ENCODE measurements around the gene LEF1.
"Not testable (repeated sequence)": the region's sequence is repeated elsewhere in the genome, so short reads cannot be mapped to it uniquely, and the experiment has no call there.

The LEF1 gene

DNA sequence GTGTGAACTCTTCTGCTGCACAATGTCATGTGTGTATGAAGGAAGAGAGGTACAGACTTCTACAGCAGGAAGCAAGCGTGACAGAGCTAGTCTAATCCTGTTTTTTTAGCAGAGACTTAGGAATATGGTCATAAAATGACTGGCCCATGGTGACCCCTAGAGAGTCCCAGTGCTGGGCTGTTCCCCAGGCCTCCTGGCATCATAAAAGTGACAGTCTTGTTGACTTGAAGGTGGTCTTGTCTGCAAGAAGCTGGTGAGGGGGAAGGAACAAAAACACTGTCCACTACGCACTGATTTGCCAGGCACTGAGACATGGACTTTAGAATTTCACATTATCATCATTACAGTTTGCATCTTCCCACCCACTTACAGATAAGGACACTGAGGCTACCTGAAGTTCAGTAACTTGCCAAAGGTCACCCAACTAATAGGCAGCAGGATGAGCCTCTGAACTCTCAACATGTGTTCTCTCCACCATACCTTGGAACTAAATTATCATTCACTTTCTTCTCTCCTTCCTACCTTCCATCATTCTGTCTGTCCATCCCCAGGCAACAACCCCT lies 116.1 kb downstream of the LEF1 start:
- in situ Hi-C loops (cut with MboI; ENCODE audit: low sequenced_read_pairs, unreplicated experiment), result no loop called here
- no peak for TF ChIP-seq CTCF (IDR thresholded peaks at IDR 0.05; ENCODE audit: borderline replicate concordance, control extremely low read depth, extremely low read depth, insufficient read depth, missing control alignments)
- DNase-seq (ENCODE audit: low spot score), result no peak

DNA sequence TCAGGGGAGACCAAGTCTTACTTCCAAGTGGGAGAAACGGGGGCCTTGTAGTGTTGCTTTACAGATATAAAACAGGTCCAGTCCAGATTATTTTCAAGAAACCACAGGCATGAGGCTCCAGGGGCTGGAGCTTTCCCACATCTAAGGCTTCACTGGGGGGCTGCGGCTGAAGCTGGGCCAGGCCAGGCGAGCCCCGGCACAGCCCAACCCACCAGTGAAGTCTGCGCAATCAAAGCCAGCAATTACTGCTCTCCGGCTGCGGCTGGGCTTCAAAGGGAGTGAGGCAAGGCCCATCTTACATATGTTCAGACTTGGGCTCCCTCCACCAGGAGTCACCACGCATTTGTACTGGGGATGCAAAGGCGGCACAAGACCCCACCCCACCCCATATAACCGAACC lies 117.4 kb downstream of the LEF1 start:
- no peak for TF ChIP-seq CTCF (IDR thresholded peaks at IDR 0.05; ENCODE audit: borderline replicate concordance, control extremely low read depth, extremely low read depth, insufficient read depth, missing control alignments)
- in situ Hi-C loops (cut with MboI; ENCODE audit: low sequenced_read_pairs, unreplicated experiment), result no loop called here
- DNase-seq (ENCODE audit: low spot score), result no peak

DNA sequence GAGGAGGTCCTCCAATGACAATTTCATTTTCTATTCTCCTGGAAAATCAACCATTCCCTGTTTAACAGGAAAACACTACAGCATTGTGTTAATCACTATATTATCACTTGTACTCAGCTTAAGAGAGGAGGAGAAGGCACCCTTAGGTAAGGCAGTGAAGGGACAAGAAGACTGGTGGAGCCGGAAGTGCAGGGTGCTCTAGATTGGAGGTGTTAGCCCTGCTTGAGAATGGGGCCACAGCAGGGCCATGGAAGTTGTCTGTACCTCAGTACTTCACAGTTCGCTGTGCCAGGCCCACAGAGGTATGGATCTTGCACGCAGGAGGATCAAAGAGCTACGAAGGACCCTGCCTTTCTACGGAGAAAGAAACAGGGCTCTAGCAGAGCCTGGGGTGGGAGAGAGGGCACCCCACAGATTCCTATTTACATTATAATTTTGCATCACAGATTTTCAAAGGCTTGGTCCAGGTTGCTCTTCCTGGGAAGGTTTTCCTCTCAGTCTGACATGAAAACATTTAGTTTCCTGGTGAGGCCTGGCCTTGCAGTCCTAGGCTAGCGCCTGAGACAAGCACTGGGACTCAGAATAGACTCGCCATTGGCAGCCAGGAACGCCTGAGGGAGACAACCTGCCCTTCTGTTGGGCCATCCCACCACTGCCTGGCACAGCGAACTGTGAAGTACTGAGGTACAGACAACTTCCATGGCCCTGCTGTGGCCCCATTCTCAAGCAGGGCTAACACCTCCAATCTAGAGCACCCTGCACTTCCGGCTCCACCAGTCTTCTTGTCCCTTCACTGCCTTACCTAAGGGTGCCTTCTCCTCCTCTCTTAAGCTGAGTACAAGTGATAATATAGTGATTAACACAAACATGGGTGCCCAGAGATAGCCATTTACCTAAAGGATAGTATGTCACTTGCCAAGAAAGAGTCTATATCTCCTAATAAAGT lies 118.3 kb downstream of the LEF1 start:
- DNase-seq (ENCODE audit: low spot score); in situ Hi-C loops (cut with MboI; ENCODE audit: low sequenced_read_pairs, unreplicated experiment): not testable (repeated sequence)

DNA sequence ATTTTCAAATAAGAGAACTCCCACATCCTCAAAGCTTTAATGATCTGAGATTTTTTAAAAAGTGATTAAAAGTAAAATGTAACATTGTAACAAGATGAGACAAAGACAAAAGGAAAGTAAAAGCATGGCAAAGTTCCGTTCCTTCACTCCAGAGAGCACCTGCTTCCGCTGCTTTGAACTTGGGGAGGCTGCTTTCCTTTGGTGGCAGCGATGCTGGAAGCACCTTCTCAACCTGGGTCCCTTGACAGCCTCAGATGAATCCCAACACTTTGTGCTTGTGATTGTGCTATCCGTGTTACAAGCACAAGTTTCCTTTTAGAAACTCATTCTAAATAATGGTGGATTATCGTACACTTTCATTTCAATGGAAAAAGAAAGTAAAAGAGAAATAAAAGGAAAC lies 119.3 kb downstream of the LEF1 start:
- in situ Hi-C loops (cut with MboI; ENCODE audit: low sequenced_read_pairs, unreplicated experiment), result no loop called here
- no peak for DNase-seq (ENCODE audit: low spot score)
- TF ChIP-seq CTCF (IDR thresholded peaks at IDR 0.05; ENCODE audit: borderline replicate concordance, control extremely low read depth, extremely low read depth, insufficient read depth, missing control alignments), result no peak

DNA sequence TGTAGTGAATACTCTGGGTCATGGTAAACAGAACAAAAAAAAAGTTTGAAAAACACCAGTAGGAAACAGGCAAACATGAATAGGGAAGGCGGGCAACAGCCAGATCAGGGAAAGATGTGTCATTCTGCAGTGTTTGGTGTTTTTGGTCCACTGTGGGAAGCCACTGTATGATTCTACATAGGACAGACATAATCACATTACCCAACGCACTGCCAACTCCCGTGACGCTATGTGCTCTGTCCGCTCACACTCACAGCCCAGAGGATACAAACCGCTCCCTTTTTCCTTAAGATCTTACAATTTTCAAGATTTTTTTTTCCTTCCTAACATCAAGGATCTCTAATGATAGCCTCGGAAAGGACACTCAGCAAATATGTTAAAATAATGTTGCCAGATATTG lies 119.7 kb downstream of the LEF1 start:
- in situ Hi-C loops (cut with MboI; ENCODE audit: low sequenced_read_pairs, unreplicated experiment), result no loop called here
- no peak for DNase-seq (ENCODE audit: low spot score)
- TF ChIP-seq CTCF (IDR thresholded peaks at IDR 0.05; ENCODE audit: borderline replicate concordance, control extremely low read depth, extremely low read depth, insufficient read depth, missing control alignments), result no peak

- no peak for TF ChIP-seq CTCF (IDR thresholded peaks at IDR 0.05; ENCODE audit: borderline replicate concordance, control extremely low read depth, extremely low read depth, insufficient read depth, missing control alignments)
- DNase-seq (ENCODE audit: low spot score), result no peak
- in situ Hi-C loops (cut with MboI; ENCODE audit: low sequenced_read_pairs, unreplicated experiment), result no loop called here
Measured at GRCh38 chr4:108048157-108048556, 120.6 kb downstream of the LEF1 start.

GRCh38 chr4:108047199-108047598 lies 121.5 kb downstream of the LEF1 start:
- TF ChIP-seq CTCF (IDR thresholded peaks at IDR 0.05; ENCODE audit: borderline replicate concordance, control extremely low read depth, extremely low read depth, insufficient read depth, missing control alignments), result no peak
- DNase-seq (ENCODE audit: low spot score), result no peak
- in situ Hi-C loops (cut with MboI; ENCODE audit: low sequenced_read_pairs, unreplicated experiment), result no loop called here
